Measurements from ENCODE around the gene TINAGL1. TPM values are rescaled to one million over a fixed set of nuclear protein-coding genes. Genes with fewer than 3 reads are reported as not detected.

The TINAGL1 gene
- polyA plus RNA-seq, 1 donor: 37.7 TPM

Other genes with a start within 250 kb of the TINAGL1 start
- gene FABP3, start 203.4 kb upstream of the TINAGL1 start, polyA plus RNA-seq: 31.8 TPM
- 65.3 TPM for gene SERINC2, start 163.3 kb upstream of the TINAGL1 start, polyA plus RNA-seq
- gene HCRTR1, start 41.2 kb downstream of the TINAGL1 start, polyA plus RNA-seq: 0.81 TPM
- 57.4 TPM for gene PEF1, start 68.4 kb downstream of the TINAGL1 start, polyA plus RNA-seq
- gene COL16A1, start 127.5 kb downstream of the TINAGL1 start, polyA plus RNA-seq: 188 TPM
- gene ADGRB2, start 187.8 kb downstream of the TINAGL1 start, polyA plus RNA-seq: 56.1 TPM
- gene SPOCD1, start 239.5 kb downstream of the TINAGL1 start, polyA plus RNA-seq: 1.2 TPM